Right renal cortex interstitium (tissue), 3 donors: ENCODE data around the gene SNTG2. TPM values are rescaled to one million over a fixed set of nuclear protein-coding genes. Genes with fewer than 3 reads are reported as not detected.
A peak's percentile ranks its signal among the peaks of the same experiment; 100 is the strongest.

Source experiments
- DNase-seq, 3 donors: peaks; one replicate each; pipeline ENCODE4 v3.0.0-alpha.2; 2013; ENCODE audit warnings: low read depth in 3 of 3, low spot score in 2 of 3
- polyA plus RNA-seq, 3 donors: library from polyadenylated mRNA; unstranded; fragments of 120-200 nt; gene quantifications; one replicate each; pipeline ENCODE4 v1.2.1, GENCODE V29; 2013; ENCODE audit not compliant: insufficient read length in 3 of 3

The SNTG2 gene
- polyA plus RNA-seq, 3 donors = 2.3 to 3.2 (median 2.7) TPM

DNA sequence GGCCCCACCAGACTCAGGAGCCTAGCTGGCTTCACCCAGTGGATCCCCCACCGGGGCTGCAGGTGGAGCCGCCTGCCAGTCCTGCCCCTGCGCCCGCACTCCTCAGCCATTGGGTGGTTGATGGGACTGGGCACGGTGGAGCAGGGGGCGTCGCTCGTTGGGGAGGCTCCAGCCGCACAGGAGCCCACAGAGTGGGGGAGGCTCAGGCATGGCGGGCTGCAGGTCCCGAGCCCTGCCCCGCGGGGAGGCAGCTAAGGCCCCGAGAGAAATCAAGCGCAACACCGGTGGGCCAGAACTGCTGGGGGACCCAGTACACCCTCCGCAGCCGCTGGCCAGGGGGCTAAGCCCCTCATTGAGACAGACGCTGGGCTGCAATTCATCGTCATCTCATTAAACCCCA, 184.0 kb downstream of the SNTG2 start:
- no peak for DNase-seq

DNA sequence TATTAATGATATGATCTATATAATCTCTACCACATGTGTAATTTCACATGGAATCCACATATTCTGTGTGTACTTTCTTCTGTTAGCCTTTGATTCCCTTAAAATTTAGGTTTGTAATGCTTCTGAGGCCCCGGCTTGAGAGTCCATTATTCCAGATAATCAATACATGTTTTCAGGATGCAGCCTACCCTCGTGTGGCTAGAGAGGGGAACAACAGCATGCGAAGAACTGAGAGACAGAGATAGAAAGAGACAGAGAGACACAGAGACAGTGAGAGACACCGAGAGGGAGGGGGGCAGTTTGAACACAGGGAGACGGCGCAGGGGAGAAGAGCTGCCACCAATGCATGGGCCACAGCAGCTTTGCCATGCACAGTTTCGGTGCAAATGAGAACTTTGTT, 185.4 kb downstream of the SNTG2 start:
- no peak for DNase-seq

- DNase-seq = no peak
Observed at GRCh38 chr2:1136846-1137245, 186.2 kb downstream of the SNTG2 start.

DNA sequence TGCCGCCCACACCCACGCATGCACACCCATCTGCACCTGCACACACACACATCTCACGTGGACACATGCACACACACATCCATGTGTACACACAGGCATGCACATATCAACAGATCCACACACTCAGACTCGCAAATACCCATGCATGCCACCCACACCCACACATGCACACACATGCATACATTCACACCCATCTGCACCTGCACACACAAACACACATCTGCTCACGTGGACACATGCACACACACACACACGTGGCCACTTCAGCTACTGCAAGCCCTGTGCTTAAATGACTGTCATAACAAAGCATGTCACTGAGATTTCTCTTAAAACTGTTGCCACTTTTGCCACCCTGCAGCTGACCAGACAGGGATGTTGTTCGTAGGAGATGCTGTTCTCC, 186.6 kb downstream of the SNTG2 start:
- no peak for DNase-seq

- DNase-seq = no peak
Observed at GRCh38 chr2:1137913-1138391, 187.3 kb downstream of the SNTG2 start.

DNA sequence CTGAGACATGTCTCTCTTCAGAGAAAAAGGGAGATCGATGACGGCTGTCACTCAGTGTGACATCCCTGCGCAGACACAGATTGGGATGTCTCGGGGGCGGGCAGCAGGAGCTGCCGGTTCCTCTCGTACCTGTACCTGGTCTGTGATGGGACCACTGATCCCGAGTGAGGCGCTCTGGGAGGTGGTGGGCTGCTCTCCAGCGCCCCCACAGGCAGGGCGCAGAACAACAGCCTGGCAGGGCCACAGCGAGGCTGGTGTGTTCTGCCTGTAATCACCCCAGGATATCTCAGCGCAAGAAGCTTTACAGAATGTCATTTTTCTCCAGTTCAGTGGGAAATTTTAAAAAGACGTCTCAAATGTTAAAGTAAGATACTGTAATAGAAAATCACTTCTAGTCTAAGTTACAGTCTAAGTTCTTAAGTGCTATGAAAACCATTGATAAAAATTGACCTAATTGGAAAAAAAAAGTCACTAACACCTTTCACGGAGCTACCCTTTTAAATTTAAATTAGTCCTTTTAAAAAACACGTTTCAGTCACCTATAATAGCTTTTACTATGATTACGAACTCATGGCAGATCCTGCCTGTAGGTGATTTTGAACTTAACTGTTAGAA, 189.8 kb downstream of the SNTG2 start:
- no peak for DNase-seq

- DNase-seq = no peak
Observed at GRCh38 chr2:1141079-1141478, 190.4 kb downstream of the SNTG2 start.

DNA sequence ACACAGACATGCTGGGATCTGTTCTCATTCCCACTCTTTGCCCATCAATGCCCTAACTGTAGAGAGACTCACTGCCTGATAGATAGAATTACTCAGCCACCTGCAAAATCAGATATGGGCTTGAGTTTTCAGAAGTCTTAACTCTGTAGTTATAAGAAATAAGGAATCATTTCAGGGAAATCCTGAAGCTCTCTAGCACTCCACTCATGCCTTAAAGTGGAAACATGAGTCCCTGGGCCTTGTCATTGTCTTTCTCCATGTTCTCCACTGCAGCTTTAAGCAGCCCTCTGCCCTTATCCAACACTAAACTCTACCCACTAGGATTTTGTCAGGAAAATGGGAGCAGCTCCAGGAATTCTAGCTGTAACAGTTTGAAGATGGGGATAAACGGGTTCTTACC, 192.5 kb downstream of the SNTG2 start:
- DNase-seq = no peak

DNA sequence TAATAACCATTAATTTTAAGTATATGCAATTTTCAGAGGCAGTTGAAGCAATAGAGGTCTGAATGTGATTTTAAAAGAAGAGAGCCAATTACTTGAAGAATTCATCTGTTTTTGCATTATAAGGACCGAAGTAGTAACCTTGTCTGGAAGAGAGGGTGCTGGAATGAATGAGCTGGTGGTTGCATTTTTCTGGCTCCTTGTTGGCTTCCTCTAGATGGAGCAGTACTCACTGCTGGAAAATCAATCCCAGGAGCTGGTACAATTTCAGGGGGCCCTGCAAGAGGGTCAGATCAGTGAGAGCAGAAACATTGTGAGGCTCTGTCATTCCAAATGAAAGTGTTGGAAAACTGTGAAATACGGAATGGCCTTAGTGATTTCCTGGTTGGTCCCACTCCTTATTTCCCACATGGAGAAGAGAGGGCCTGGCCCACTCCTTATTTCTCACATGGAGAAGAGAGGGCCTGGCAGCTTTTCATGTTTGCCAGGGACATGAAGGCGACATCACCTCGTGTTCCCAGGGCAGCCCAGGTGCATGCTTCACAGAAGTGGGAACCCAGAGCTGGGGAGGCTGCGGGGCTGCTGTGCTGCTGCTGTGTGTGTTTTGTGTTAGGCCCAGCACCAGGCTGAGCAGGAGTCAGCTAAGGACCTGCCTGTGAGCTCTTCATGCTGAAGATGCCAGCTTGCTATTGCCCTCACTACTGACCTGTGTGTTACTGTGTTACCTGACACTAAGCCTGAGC, 197.4 kb downstream of the SNTG2 start:
- no peak for DNase-seq

- no peak for DNase-seq
Observed at GRCh38 chr2:1150724-1151511, 200.3 kb downstream of the SNTG2 start.

DNA sequence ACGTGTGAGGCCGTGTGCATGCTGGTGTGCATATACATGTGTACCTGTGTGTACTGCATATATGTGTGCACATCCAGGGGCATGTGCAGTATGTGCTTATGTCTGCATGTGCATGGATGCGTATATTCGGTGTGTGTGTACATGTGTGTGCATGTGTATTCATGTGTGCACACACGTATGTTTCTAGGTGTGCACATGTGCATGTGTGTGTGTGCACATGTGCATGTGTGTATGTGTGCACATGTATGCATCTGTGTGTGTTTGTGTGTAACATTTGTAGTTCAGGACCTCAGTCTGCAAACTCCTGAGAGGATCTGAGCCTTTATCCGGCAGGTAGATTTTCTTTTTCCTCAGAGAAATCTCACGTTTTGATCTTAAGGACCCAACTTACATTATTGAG, 201.7 kb downstream of the SNTG2 start:
- no peak for DNase-seq

GRCh38 chr2:1153920-1154319, 203.3 kb downstream of the SNTG2 start:
- DNase-seq = no peak

GRCh38 chr2:1154710-1155594, 204.3 kb downstream of the SNTG2 start:
- no peak for DNase-seq

DNA sequence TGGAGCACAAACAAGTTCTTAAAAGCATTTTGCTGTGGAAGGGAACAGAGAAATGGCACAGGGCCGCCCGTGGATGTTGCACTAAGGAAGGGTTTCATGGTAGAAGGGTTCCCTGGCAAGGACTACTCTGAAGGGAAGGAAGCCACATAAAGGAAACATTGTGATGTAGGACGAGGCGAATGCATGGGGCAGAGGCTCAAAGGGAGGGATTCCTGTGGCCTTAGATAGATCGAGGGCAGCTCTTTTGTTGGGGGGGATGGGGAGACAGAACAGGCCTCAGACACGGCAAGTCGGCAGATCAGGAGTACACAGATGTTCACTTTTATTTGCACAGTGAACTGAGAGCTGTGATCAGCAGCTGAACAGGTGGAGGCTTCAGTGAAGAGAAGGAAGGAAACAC, 205.4 kb downstream of the SNTG2 start:
- no peak for DNase-seq

DNA sequence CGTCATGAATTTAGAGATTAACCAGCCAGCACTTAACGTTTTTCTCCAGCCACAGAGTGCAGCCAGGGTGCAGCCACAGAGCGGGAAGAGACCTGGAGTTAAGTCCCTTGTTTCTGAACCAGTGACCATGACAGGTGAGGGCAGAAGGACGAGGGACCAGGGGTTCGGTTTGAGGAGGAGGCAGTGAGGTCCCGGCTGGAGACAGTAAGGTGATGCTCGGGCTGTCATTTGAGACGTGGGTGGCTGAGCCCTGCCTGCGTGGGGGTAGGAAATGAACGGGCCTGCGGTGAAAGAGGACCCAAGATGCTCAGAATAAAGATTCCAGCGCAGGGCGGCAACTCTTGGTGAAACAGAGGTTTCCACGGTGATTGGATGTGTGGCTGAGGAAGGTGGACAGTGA, 205.9 kb downstream of the SNTG2 start:
- peak in 1 of 3 donors; percentile 44 for DNase-seq

DNA sequence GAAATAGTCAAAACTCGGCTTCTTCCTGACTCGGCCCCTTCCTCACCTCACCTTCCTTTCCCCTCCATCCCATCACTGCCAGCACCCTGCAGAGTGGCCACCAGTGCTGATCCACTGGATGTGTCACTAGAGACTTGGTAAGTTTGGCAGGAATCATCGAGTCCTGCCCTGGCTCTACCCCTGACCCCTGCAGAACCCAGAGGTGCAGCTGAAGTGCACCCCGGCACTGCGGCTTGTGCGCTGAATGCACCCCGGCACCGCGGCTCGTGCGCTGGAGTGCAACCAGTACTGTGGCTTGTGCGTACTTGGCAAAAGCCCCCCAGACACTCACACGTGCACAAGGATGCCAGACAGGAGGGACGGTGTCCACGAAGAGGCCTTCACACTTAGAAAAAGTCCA, 206.5 kb downstream of the SNTG2 start:
- DNase-seq = no peak

DNA sequence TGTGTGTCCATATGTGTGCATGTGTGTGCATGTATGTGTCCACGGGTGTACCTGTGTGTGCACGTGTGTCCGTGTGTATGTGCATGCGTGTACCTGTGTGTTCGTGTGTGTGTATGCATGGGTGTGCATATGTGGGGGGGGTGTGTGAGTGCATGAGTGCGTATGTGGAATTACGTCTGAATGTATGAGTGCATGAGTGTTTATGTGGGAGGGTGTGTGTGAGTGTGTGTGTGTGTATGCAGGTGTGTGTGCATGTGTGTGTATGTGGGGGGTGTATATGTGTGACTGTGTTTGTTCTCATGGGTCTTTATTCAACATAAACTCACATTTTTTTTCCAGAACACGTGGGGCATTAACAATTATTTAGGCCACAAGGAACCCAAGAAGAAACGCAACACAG, 208.4 kb downstream of the SNTG2 start:
- DNase-seq = no peak

- DNase-seq = no peak
Observed at GRCh38 chr2:1162246-1162645, 211.6 kb downstream of the SNTG2 start.

DNA sequence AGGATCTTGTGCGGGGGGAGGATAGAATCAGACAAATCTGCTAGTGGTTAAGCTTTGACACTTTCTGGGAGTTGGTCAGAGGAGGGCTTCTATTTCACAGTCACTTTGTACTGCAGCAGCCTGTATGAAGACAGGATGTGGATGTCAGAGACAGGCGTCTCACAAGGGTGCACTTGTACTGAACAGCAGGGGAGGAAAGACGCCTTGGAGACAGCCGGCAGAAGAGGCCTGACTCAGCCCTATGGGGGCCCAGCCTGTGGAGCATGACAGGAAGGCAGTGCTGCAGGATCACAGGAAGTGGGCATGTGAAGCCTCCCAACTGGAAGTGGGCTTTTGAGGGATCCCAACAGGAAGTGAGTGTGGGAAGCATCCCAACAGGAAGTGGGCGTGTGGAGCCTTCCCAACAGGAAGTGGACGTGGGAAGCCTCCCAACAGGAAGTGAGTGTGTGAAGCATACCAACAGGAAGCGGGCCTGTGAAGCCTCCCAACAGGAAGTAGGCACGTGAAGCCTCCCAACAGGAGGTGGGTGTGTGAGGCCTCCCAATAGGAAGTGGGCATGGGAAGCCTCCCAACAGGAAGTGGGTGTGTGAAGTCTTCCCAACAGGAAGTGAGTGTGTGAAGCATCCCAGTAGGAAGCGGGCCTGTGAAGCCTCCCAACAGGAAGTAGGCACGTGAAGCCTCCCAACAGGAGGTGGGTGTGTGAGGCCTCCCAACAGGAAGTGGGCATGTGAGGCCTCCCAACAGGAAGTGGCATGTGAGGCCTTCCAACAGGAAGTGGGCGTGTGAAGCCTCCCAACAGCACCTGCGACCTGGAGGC, 212.3 kb downstream of the SNTG2 start:
- DNase-seq = no peak

DNA sequence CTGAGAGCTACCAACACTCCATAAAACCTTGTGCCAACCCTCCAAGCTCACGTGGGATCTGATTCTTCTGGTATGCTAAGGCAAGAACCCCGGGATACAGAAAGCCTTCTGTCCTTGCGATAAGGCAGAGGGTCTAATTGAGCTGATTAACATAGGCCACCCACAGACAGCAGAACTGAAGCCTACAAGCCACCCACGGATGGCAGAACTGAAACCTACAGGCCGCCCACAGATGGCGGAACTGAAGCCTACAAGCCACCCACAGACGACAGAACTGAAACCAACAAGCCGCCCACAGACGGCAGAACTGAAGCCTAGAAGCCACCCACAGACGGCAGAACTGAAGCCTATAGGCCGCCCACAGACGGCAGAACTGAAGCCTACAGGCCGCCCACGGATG, 216.3 kb downstream of the SNTG2 start:
- no peak for DNase-seq
